PFSK-1 (cell line): Measurements from ENCODE around the gene LAT.

Source experiments
- REST ChIP-seq, 2 experiments: IDR thresholded peaks; 2 replicates each; pipeline versions ENCODE4 v1.6.1 to v1.8.0; 2011 to 2012; ENCODE audit warnings: low read depth in 2 of 2, low read length in 2 of 2, control low read depth in 1 of 2, inconsistent platforms in 1 of 2, mild to moderate bottlenecking in 1 of 2, moderate library complexity in 1 of 2; ENCODE audit not compliant: insufficient read depth in 1 of 2
- SIN3A ChIP-seq: IDR thresholded peaks from 2 replicates; pipeline ENCODE4 v1.6.1; 2012; ENCODE audit warnings: mild to moderate bottlenecking, low read length, moderate library complexity, borderline replicate concordance; ENCODE audit not compliant: insufficient read depth
- TAF1 ChIP-seq: IDR thresholded peaks from 2 replicates; pipeline ENCODE4 v1.6.1; 2012; ENCODE audit warnings: low read length, control low read depth, borderline replicate concordance; ENCODE audit not compliant: insufficient read depth

- TF ChIP-seq REST (IDR thresholded peaks at IDR 0.05; ENCODE audit: insufficient read depth in 1 of 2, low read depth in 2 of 2, low read length in 2 of 2) (no peak), SIN3A (no peak), TAF1 (no peak)
Measured at GRCh38 chr16:29014561-29015069, 29.8 kb downstream of the LAT start.
